HS-27A (cell line): ENCODE results near the gene SLC26A11.
"Not testable (repeated sequence)": the region's sequence is repeated elsewhere in the genome, so short reads cannot be mapped to it uniquely, and the experiment has no call there.

Source experiments
- DNase-seq: peaks from one replicate; pipeline ENCODE4 v3.0.0-alpha.2; 2012; ENCODE audit warnings: low read depth, missing footprints

Gene SLC26A11

GRCh38 chr17:80283116-80283852, 63.1 kb downstream of the SLC26A11 start:
- DNase-seq: no peak

- no peak for DNase-seq
These were observed 64.4 kb downstream of the SLC26A11 start for GRCh38 chr17:80284631-80285030.

GRCh38 chr17:80285237-80285920, 65.2 kb downstream of the SLC26A11 start:
- no peak for DNase-seq

- DNase-seq: no peak
These were observed 66.4 kb downstream of the SLC26A11 start for GRCh38 chr17:80286638-80286960.

- no peak for DNase-seq
These were observed 66.8 kb downstream of the SLC26A11 start for GRCh38 chr17:80287038-80287437.

- DNase-seq: no peak
These were observed 67.8 kb downstream of the SLC26A11 start for GRCh38 chr17:80287806-80288567.

GRCh38 chr17:80289616-80290015, 69.4 kb downstream of the SLC26A11 start:
- DNase-seq: no peak

- DNase-seq: no peak
These were observed 69.9 kb downstream of the SLC26A11 start for GRCh38 chr17:80290156-80290555.

GRCh38 chr17:80291260-80291659, 71.0 kb downstream of the SLC26A11 start:
- no peak for DNase-seq

GRCh38 chr17:80291691-80292487, 71.7 kb downstream of the SLC26A11 start:
- no peak for DNase-seq

GRCh38 chr17:80292521-80292971, 72.3 kb downstream of the SLC26A11 start:
- DNase-seq: no peak

GRCh38 chr17:80294210-80294609, 74.0 kb downstream of the SLC26A11 start:
- no peak for DNase-seq

- no peak for DNase-seq
These were observed 74.4 kb downstream of the SLC26A11 start for GRCh38 chr17:80294653-80295052.

- no peak for DNase-seq
These were observed 74.9 kb downstream of the SLC26A11 start for GRCh38 chr17:80295146-80295545.

- DNase-seq: no peak
These were observed 75.3 kb downstream of the SLC26A11 start for GRCh38 chr17:80295559-80295958.

GRCh38 chr17:80296221-80296620, 76.0 kb downstream of the SLC26A11 start:
- no peak for DNase-seq

- DNase-seq: no peak
These were observed 77.9 kb downstream of the SLC26A11 start for GRCh38 chr17:80297996-80298560.

- DNase-seq: not testable (repeated sequence)
These were observed 79.3 kb downstream of the SLC26A11 start for GRCh38 chr17:80299350-80300100.

- DNase-seq: not testable (repeated sequence)
These were observed 80.5 kb downstream of the SLC26A11 start for GRCh38 chr17:80300756-80301155.
